NCI-H2196 treated with DMSO at 0.1 percent for 48 hours (cell line): ENCODE measurements around the gene GPR62.
"Not testable (repeated sequence)": the region's sequence is repeated elsewhere in the genome, so short reads cannot be mapped to it uniquely, and the experiment has no call there.

ENCODE experiments used
- DNase-seq: peaks from one replicate; lab custom pipeline; 2025; ENCODE audit not compliant: unreplicated experiment; lab: John Stamatoyannopoulos, UW

Gene GPR62

DNA sequence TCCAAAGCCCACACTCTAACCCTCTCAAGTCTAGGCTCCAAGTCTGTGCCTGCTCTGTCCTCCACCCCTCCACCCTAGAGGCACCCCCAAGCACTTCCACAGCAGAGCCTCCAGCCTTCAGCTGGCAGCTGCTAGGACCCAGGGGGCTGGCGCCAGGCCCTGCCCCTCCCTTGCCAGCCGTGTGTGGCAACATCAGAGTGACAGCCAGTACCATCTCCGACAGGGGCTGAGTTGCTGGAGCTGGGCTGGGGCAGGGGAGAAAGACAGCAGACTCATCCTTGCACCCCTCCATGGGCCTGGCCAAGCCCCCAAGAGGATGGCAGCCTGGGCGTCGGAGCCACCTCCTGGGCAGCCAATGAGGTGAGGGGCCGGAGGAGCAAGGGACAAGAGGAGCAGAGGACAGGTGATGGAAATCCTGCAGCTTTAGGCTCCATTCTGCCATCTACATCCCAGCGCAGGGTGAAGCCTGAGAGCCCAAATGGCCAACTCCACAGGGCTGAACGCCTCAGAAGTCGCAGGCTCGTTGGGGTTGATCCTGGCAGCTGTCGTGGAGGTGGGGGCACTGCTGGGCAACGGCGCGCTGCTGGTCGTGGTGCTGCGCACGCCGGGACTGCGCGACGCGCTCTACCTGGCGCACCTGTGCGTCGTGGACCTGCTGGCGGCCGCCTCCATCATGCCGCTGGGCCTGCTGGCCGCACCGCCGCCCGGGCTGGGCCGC lies at the start of gene GPR62:
GPR62 (plus strand) TSS at position 207 of the 718 bp plus-strand sequence; CDS start at position 479, 272 bp downstream.
- no peak for DNase-seq

GRCh38 chr3:51908026-51908425 lies 47.2 kb upstream of the GPR62 start:
- no peak for DNase-seq

GRCh38 chr3:51916418-51916817 lies 38.8 kb upstream of the GPR62 start:
- no peak for DNase-seq

GRCh38 chr3:51921081-51921578 lies 34.1 kb upstream of the GPR62 start:
- DNase-seq: no peak

GRCh38 chr3:51927061-51927977 lies 27.9 kb upstream of the GPR62 start:
- no peak for DNase-seq

GRCh38 chr3:51928438-51928837 lies 26.7 kb upstream of the GPR62 start:
- no peak for DNase-seq

DNA sequence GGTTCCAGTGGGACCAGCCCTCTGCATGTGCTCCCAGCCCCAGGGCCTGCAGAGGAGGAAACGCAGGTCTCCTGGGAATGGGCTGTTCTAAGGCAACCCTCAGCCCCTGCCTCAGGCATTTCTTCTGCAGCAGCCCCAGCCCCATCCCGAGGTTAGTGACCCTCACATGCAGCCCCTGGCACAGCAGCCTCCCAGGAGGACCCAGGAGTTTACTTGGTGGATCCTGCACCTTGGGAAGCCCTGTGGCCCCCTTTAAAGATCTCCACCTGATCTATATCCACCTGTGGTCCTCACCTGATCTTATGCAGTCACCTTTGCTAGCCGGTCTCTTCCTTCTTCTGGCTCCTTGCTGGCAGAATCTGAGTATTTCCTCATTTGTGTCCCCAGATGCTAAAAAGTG lies 26.2 kb upstream of the GPR62 start:
- not testable (repeated sequence) for DNase-seq

- no peak for DNase-seq
These were observed 25.7 kb upstream of the GPR62 start for GRCh38 chr3:51929420-51930003.

GRCh38 chr3:51930439-51930838 lies 24.7 kb upstream of the GPR62 start:
- DNase-seq: no peak

- no peak for DNase-seq
These were observed 23.4 kb upstream of the GPR62 start for GRCh38 chr3:51931756-51932155.

DNA sequence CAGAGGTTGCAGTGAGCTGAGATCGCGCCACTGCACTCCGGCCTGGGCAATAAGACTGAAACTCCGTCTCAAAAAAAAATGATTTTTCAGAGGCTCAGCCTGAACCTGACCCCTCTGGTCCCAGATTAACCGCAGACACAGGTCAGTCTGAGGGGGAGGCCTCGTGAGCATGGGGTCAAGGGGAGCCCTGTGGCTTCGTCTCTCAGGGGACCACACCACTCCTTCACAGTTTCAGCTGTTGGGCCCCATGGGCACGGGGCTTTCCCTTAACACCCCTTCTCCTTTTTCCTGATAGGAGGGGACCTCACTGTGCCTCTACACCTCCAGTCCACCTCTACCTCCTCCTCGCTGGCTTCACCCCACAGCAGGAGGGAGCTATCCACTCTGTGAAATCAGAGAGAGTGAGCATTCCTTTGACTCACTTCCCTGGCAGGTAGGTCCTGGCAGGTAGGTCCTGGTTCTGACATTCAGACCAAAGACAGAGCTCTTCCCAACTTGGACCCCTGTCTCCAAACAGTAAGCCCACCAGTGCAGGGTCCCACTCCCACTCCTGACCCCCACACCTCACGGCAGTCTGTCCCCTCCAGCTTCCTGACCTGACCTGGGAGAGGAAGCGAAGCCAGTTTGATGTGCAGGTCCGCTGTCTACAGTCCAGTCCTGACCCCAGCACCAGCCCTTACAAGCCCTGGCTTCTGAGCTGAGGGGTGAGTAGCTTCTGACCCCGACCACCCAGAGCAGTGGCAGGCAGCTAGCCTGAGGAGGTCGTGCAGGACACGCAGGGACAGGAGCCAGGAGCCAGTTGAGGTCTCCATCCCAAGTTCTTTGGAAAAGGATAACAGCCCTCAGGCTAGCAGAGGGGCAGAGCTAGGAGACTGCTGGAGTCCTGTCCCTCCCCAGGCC lies 22.5 kb upstream of the GPR62 start:
- no peak for DNase-seq

- DNase-seq: no peak
These were observed 21.6 kb upstream of the GPR62 start for GRCh38 chr3:51933471-51934138.

- no peak for DNase-seq
These were observed 20.9 kb upstream of the GPR62 start for GRCh38 chr3:51934139-51934850.

- DNase-seq: no peak
These were observed 19.9 kb upstream of the GPR62 start for GRCh38 chr3:51934991-51935885.

DNA sequence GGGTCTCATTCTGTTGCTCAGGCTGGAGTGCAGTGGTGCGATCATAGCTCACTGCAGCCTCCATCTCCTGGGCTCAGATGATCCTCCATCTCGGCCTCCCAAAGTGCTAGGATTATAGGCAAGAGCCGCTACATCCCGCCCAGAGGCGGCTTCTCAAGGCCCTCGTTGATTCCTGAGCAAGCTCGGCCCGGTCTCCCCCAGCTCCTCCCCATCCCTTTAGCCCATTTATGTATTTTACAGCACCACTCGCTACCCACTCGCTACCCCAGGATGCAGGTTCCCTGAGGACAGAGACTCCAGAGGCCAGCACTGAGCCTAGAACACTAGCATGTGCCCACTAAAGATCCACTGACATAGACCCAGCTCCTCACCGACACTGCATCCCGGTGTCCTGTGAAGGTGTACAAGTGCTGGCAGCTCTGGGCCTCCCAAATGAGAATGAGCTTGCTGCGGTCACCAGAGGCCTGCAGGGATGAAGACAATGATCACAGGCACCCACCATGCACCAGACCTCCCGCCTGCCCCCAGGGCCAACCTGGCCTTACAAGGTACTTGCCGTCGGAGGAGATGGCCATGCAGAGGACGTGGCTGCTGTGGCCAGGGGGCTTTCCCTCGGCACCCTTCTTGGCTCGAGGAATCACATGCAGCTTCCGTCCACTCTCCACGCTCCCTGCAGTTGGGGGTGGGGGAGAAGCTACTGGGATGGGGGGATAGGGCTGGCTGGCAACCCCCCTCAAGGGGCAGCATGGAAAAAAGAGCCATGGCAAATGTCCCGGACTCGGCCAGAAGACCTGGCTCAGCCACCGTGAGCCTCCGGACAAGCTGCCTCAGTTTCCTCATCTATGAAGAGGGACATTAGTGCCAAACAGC lies 19.1 kb upstream of the GPR62 start:
- DNase-seq: no peak

DNA sequence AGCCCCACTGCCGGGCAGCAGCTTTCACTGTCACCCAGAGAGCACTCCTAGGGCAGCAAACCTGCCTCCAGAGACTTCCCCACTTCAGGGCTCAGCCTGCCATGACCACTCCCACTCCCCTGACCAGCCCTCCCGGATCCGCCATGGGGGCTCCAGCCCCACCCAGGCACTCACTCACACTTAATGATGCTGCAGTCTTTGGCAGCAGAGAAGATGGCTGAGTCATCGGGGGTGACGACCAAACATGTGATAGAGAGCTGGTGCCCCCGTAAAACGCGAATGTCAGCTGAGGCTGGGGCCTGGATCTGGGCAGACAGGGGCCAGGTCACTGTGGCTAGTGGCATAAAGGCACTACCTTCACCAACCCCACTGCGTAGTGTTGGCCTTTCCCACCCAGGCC lies 18.2 kb upstream of the GPR62 start:
- no peak for DNase-seq
